ENCODE results near the gene APBA2.

The APBA2 gene

DNA sequence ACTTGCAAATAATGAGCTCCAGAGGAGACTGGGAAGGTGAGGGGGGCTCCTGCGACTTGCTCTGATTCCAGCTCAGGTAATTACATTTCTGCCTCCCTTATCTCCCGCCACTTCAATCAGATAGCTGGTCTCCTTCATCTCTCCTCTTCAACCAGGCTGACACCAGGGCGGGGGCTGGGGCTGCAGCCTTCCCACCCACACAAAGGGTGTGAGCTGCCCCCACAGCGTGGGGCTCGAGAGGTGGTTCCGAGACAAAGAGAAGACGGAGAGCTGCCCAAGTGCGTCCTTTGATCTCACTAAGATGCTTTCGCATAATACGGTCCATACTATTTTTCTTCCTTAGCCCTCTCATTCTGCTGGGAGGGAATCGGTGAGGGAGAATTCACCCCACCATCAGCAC is 244.2 kb downstream of the APBA2 start:
- TF ChIP-seq CTCF (IDR thresholded peaks at IDR 0.05; ENCODE audit: extremely low read depth, missing control alignments): no peak
- DNase-seq (ENCODE audit: low spot score): no peak

GRCh38 chr15:29130476-29130875 is 244.7 kb downstream of the APBA2 start:
- no peak for TF ChIP-seq CTCF (IDR thresholded peaks at IDR 0.05; ENCODE audit: extremely low read depth, missing control alignments)
- no peak for DNase-seq (ENCODE audit: low spot score)

DNA sequence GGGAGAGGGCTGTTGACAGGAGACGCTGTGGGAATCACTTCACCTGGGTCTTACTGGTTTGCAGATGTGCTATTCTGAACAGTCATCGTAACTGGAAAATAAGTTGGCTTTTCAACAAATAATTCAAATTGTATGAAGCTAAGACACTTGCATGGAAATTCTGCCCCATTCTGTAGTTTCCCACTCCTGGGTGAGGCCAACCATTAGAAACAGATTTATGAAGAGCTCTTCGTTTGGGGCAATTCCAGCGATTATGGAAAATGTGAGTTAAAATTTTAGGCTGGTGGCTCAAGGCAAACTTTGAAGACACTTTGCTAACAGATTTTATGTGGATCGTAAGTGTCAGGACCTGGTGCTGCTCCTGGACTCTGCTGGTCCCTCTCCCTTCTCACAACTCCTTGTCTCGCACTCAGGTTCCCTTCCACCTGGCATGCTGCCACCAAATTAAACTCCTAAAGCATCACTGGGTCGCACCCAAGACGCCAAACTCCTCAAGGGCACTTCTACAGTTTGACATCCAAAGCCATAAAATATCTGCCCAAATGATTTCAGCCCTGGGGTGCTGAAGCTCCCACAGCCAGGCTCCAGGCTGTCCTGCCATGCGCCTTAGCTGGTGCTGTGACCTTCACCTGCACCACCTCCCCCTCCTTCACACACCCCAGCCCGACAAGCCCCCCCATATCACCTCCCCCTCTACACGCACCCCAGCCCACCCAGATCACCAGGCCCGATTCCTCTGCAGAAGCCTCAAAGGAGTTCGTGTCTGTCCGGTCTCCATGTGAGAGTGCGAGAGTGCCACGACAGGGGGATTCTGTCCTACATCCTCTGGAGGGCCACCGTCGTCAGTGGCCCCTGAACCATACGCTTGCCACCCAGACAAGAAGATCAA is 245.4 kb downstream of the APBA2 start:
- no peak for DNase-seq (ENCODE audit: low spot score)
- no peak for TF ChIP-seq CTCF (IDR thresholded peaks at IDR 0.05; ENCODE audit: extremely low read depth, missing control alignments)

DNA sequence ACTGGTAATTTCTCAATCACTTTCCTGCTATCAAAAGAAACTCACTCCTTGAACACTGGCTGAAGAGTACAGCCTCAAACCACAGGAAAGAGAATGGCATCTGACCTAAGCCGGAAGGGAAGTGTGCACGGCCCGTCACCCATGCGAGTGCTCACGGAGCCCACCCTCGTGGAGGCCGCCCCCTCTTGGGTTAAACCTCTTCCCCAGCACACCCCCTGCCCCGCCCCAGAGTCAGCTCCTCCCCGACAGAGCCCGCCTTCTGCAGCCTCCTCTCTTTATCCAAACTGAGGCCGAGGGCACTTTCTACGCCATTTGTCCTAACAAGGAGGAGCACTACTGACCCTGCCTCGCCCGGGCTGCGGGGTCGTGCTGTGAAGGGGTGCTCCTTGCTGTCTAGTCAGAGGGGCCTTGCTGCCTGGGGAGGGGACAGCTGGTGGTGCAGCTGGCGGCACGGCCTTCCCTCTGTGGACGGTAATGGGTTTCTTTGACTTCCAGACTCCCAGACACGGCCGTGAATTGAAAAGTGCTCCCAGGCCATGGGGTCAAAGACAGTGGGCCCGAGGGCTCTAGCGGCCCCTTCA is 246.2 kb downstream of the APBA2 start:
- no peak for DNase-seq (ENCODE audit: low spot score)
- TF ChIP-seq CTCF (IDR thresholded peaks at IDR 0.05; ENCODE audit: extremely low read depth, missing control alignments): no peak

DNA sequence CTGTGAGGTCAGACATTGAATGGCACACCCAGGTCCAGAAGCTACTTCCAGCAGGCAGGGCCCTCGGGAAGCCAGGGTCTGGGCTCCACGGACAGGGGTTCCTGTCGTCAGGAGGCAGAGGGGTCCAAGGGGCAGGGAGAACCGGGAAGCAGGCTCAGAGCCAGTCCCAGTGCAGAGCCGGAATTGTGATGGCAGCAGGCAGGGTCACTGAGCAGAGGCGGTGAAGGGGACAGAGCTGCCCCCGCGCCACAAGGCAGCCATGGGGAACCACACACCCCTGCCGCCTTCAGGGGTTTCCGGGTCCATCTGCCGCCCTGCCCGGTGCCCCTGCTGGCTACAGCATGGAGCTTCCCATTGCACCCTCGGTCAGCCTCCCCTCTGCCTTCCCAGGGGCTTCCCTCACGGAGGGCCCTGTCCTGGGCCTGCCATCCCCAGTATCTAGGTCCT is 247.0 kb downstream of the APBA2 start:
- TF ChIP-seq CTCF (IDR thresholded peaks at IDR 0.05; ENCODE audit: extremely low read depth, missing control alignments): no peak
- no peak for DNase-seq (ENCODE audit: low spot score)

DNA sequence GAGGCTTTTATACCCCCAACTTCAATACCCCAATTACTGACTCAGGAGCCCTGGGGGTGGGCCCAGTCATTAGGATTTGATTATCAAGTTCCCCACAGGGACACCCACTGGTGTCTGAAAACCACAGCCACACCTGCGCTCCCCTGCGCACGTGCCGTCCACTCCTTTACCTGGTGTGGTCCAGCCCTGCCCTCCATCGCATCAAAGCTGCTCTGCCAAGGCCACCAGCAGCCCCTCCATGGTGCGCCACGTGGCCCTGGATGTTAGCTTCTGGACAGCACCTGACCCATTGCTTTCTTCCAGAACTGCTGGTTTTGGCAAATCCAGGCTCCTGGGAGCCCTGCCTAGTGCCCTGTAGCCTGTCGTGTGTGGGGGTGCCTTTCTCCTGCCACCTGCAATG is 247.5 kb downstream of the APBA2 start:
- no peak for DNase-seq (ENCODE audit: low spot score)
- no peak for TF ChIP-seq CTCF (IDR thresholded peaks at IDR 0.05; ENCODE audit: extremely low read depth, missing control alignments)

DNA sequence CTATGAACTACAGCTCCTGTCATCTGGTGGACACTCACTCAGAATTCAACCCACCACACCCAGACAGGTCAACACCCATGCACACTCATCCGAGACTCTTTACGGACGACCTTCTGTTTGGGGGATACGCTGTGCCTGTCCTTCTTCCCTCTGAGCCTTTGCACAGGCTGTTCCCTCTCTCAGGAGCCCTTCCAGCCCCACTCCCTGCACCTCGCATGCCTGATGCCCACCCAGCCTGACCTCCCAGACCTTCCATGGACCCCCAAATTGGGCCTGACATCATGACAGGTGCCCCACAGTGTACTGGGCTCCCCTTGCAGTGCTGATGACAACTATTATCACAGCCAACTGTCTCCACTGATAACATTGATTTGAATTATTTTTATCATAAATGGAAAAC is 248.0 kb downstream of the APBA2 start:
- TF ChIP-seq CTCF (IDR thresholded peaks at IDR 0.05; ENCODE audit: extremely low read depth, missing control alignments): no peak
- no peak for DNase-seq (ENCODE audit: low spot score)

Data from GM20000 (cell line).